Measurements from ENCODE around the gene KCNJ2. TPM values are rescaled to one million over a fixed set of nuclear protein-coding genes. Genes with fewer than 3 reads are reported as not detected.

KCNJ2 gene
- total RNA-seq, 1 experiment from 2014 or later, result 1.6 TPM

GRCh38 chr17:70207184-70207583 lies 37.9 kb downstream of the KCNJ2 start:
- Mint-ChIP-seq H3K36me3 (no peaks in the 10 kb centered on the region), H3K27me3 (ENCODE audit: low read depth) (no peaks in the 10 kb centered on the region), H3K4me1 (peaks cover 8% of the 10 kb centered on the region), H3K27ac (no peak overlapping the region), H3K4me3 (no peak overlapping the region), H3K9me3 (0 out of 2 replicates have a peak, but pooled peaks cover under 1% of the 10 kb centered on the region)
- no peak for ATAC-seq
- CTCF ChIA-PET, result no interaction called here
- POLR2A ChIA-PET, result no interaction called here
- TF ChIP-seq FOXP1 (CRISPR knock-in tag; IDR thresholded peaks at IDR 0.05; ENCODE audit: borderline replicate concordance), result no peak
- TF ChIP-seq EMX1 (CRISPR knock-in tag; IDR thresholded peaks at IDR 0.05), result no peak
- TF ChIP-seq NR3C1 (CRISPR knock-in tag; conservative IDR thresholded peaks at IDR 0.05; ENCODE audit: low read depth), result no peak
- TF ChIP-seq GABPB1 (CRISPR knock-in tag; IDR thresholded peaks at IDR 0.05), result no peak
- TF ChIP-seq MXD4 (CRISPR knock-in tag; IDR thresholded peaks at IDR 0.05; ENCODE audit: borderline replicate concordance), result no peak
- no peak for TF ChIP-seq ZSCAN18 (CRISPR knock-in tag; IDR thresholded peaks at IDR 0.05)
- no peak for DNase-seq (ENCODE audit: low spot score)

DNA sequence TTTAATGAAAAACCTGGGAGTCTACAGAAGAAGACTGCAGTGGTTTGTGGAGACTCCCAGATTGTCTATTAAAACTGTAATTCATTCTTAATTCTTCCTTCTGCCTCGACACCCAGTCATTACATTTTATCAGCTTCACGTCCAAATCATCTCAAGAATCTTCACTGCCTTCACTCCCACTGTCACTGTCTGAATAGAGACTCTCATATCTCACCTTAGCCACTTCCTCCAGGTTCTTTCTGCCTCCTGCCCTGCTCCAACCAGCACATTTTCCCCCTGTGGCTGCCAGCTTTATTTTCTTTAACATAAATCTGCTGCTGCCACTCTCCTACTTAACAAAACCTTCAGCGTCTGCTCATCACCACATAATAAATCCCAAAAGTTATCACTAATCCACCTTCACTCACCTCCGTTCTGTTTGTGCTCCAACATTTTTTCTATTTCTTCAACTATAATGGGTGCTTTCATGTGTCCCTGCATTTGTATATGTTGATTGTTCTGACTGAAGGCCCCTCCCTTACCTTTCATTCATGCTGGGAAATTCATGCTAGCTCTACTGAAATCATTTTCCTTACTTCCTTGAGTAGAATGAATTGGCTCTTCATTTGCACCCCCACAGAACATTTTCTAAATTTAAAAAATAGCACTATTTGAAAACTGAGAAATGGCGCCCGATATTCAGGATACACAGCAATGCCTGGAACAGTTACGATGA lies 38.9 kb downstream of the KCNJ2 start:
- POLR2A ChIA-PET, result interaction anchor here (0.6 kb wide), 1 partner anchor 541 kb away, joined by 3 read pairs; no protein-coding TSS in a partner anchor
- TF ChIP-seq ARID4B (CRISPR knock-in tag; IDR thresholded peaks at IDR 0.05; ENCODE audit: borderline replicate concordance) (no peak), NR3C1 (CRISPR knock-in tag; conservative IDR thresholded peaks at IDR 0.05; ENCODE audit: low read depth) (no peak), PRDM15 (CRISPR knock-in tag; IDR thresholded peaks at IDR 0.05) (no peak), TEAD1 (CRISPR knock-in tag; IDR thresholded peaks at IDR 0.05) (no peak), MYBL2 (CRISPR knock-in tag; IDR thresholded peaks at IDR 0.05) (no peak), ZNF317 (CRISPR knock-in tag; IDR thresholded peaks at IDR 0.05; ENCODE audit: borderline replicate concordance, low read depth) (no peak), GABPB1 (CRISPR knock-in tag; IDR thresholded peaks at IDR 0.05) (no peak), E2F5 (CRISPR knock-in tag; IDR thresholded peaks at IDR 0.05) (no peak), IRF2 (CRISPR knock-in tag; IDR thresholded peaks at IDR 0.05; ENCODE audit: borderline replicate concordance, low read depth) (no peak), ZNF281 (CRISPR knock-in tag; IDR thresholded peaks at IDR 0.05) (no peak)
- TF ChIP-seq, protein P1, sequence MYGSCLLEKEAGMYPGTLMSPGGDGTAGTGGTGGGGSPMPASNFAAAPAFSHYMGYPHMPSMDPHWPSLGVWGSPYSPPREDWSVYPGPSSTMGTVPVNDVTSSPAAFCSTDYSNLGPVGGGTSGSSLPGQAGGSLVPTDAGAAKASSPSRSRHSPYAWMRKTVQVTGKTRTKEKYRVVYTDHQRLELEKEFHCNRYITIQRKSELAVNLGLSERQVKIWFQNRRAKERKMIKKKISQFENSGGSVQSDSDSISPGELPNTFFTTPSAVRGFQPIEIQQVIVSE (CRISPR knock-in tag; IDR thresholded peaks at IDR 0.05; ENCODE audit: borderline replicate concordance), result no peak

More for the DNA sequence above, 38.9 kb downstream of the KCNJ2 start:
- ATAC-seq, result peak; percentile 39; the same call in 1 of the 2 replicates
- CTCF ChIA-PET, result no interaction called here
- DNase-seq (ENCODE audit: low spot score), result no peak
- peaks cover 8% of the 10 kb centered on the region for H3K4me1 Mint-ChIP-seq
- H3K4me3 Mint-ChIP-seq, result no peak overlapping the region
- no peaks in the 10 kb centered on the region for H3K27me3 Mint-ChIP-seq (ENCODE audit: low read depth)
- H3K9me3 Mint-ChIP-seq, result peaks cover 9% of the 10 kb centered on the region
- H3K27ac Mint-ChIP-seq, result 0 out of 2 replicates have a peak overlapping the region, but pooled peaks have one; percentile 0
- H3K36me3 Mint-ChIP-seq, result peaks cover 4% of the 10 kb centered on the region

All from WTC11 (cell line).